HepG2 (cell line): ENCODE results near the gene DUS1L. TPM values are rescaled to one million over a fixed set of nuclear protein-coding genes. Genes with fewer than 3 reads are reported as not detected.

ENCODE experiments used
- EHMT2 ChIP-seq: fragments of 200-600 bp; sonication (generic); IDR thresholded peaks from 2 replicates; pipeline ENCODE4 v1.7.0; 2017; ENCODE audit warnings: antibody characterized with exemption, low read depth, low read length, borderline replicate concordance
- ETV6 ChIP-seq: sonication (generic); formaldehyde crosslinking; conservative IDR thresholded peaks from 2 replicates; pipeline ENCODE4 v1.4.0; 2020; ENCODE audit warnings: missing genetic modification reagents
- HMG20A ChIP-seq: IDR thresholded peaks from 2 replicates; pipeline ENCODE4 v1.6.1; 2016; ENCODE audit warnings: borderline replicate concordance
- HOXA7 ChIP-seq: sonication (generic); formaldehyde crosslinking; IDR thresholded peaks from 2 replicates; pipeline ENCODE4 v1.8.1; 2022; ENCODE audit warnings: mild to moderate bottlenecking, missing genetic modification reagents, moderate library complexity
- KDM3A ChIP-seq: IDR thresholded peaks from 2 replicates; pipeline ENCODE4 v1.6.1; 2018; ENCODE audit warnings: low read depth, missing compliant biosample characterization
- NFE2L1 ChIP-seq: sonication (generic); formaldehyde crosslinking; IDR thresholded peaks from 2 replicates; pipeline ENCODE4 v1.4.0; 2020; ENCODE audit warnings: missing genetic modification reagents, mild to moderate bottlenecking, borderline replicate concordance
- PHB2 ChIP-seq: fragments of 450-650 bp; IDR thresholded peaks from 2 replicates; pipeline ENCODE4 v1.6.1; 2018; ENCODE audit not compliant: partially characterized antibody
- RXRA ChIP-seq: sonication (generic); formaldehyde crosslinking; IDR thresholded peaks from 2 replicates; pipeline ENCODE4 v1.5.1; 2020; ENCODE audit warnings: missing genetic modification reagents
- SOX6 ChIP-seq, 2 experiments: fragments of 450-650 bp in 1 of 2; sonication (generic) in 1 of 2; formaldehyde crosslinking in 1 of 2; IDR thresholded peaks; 2 replicates each; pipeline versions ENCODE4 v1.4.0 to v1.6.1; 2017 to 2020; ENCODE audit warnings: antibody characterized with exemption in 1 of 2, mild to moderate bottlenecking in 1 of 2, missing genetic modification reagents in 1 of 2
- ZNF256 ChIP-seq: sonication (generic); formaldehyde crosslinking; conservative IDR thresholded peaks from 2 replicates; pipeline ENCODE4 v1.4.0; 2020; ENCODE audit warnings: missing genetic modification reagents
- ZNF317 ChIP-seq: sonication (generic); formaldehyde crosslinking; IDR thresholded peaks from 2 replicates; pipeline ENCODE4 v1.5.0; 2020; ENCODE audit warnings: mild to moderate bottlenecking, missing genetic modification reagents
- ZNF530 ChIP-seq: sonication (generic); formaldehyde crosslinking; IDR thresholded peaks from 2 replicates; pipeline ENCODE4 v1.5.0; 2020; ENCODE audit warnings: low read depth, mild to moderate bottlenecking, missing genetic modification reagents
- ZNF816 ChIP-seq: sonication (generic); formaldehyde crosslinking; IDR thresholded peaks from 2 replicates; pipeline ENCODE4 v1.8.0; 2022; ENCODE audit warnings: missing genetic modification reagents, mild to moderate bottlenecking, borderline replicate concordance
- polyA plus RNA-seq, 8 experiments: library from polyadenylated mRNA; depleted of rRNA in 3 of 8; stranded (reverse) in 7 of 8; unstranded in 1 of 8; fragments of >200 nt; fragmentation: Illumina TruSeq in 4 of 8; extraction: Trizol in 4 of 8; gene quantifications; 2 replicates each; pipeline versions ENCODE4 v1.2.1 to v1.2.3, GENCODE V29; 2011 to 2016; ENCODE audit warnings: low read depth in 4 of 8, missing spikeins in 1 of 8, mixed read lengths in 1 of 8; ENCODE audit not compliant: insufficient read depth in 1 of 8
- total RNA-seq, 5 experiments: library from RNA; depleted of rRNA; stranded (reverse); fragments of >200 nt; fragmentation: Illumina TruSeq; extraction: Trizol; gene quantifications; 2 replicates each; pipeline ENCODE4 v1.2.3, GENCODE V29; 2016; ENCODE audit warnings: low read depth in 1 of 5
- TF ChIP-seq, protein P1 (sequence below): sonication (generic); formaldehyde crosslinking; IDR thresholded peaks from 2 replicates; pipeline ENCODE4 v1.9.0; 2021; ENCODE audit warnings: mild to moderate bottlenecking, missing genetic modification reagents
- TF ChIP-seq, protein P2 (sequence below), 2 experiments: sonication (generic) in 1 of 2; formaldehyde crosslinking in 1 of 2; IDR thresholded peaks; 2 replicates each; pipeline versions ENCODE4 v1.5.1 to v1.6.1; 2011 to 2020; ENCODE audit warnings: borderline replicate concordance in 1 of 2, low read depth in 1 of 2, low read length in 1 of 2, mild to moderate bottlenecking in 1 of 2, missing genetic modification reagents in 1 of 2, moderate library complexity in 1 of 2

DUS1L gene
- total and polyA plus RNA-seq, 2 of the 13 experiments (the other 11 are each of a cell fraction or from before 2014, with no cell fraction given): 81.0 to 109 TPM

DNA sequence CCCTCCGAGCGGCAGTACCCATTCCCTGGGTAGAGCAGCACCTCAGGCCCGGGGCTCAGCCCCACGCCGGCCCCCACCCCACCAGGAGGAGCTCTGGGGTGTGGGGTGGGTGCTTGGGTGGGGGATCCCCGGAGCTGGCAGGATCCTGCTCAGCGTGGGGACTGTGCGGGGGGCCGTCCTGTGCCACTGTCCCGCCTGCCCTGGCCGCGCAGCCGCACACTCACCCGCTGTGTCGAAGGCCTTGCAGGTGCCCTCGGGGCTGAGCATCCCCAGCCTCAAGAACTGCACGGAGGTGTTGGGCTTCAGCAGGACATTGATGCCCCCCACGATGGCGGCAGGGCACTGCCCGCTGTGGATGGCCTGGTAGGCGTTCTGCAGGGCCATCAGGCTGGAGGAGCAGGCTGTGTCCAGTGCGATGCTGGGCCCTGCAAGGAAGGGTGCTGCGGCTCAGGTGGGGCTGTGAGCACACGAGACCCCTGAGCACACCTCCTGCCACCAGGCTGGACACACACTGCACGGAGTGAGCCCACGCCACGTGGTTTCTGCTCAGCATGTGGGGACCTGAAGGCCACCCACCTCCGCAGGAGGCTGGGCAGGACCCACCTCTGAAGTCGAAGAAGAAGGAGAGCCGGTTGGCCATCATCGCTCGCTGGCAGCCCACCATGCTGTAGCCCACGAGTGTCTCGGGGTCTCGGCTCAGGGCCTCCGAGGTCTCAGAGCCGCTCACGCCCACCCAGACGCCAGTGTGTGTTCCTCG is 27.6 kb upstream of the DUS1L start (continued):
- TF ChIP-seq, protein P1, sequence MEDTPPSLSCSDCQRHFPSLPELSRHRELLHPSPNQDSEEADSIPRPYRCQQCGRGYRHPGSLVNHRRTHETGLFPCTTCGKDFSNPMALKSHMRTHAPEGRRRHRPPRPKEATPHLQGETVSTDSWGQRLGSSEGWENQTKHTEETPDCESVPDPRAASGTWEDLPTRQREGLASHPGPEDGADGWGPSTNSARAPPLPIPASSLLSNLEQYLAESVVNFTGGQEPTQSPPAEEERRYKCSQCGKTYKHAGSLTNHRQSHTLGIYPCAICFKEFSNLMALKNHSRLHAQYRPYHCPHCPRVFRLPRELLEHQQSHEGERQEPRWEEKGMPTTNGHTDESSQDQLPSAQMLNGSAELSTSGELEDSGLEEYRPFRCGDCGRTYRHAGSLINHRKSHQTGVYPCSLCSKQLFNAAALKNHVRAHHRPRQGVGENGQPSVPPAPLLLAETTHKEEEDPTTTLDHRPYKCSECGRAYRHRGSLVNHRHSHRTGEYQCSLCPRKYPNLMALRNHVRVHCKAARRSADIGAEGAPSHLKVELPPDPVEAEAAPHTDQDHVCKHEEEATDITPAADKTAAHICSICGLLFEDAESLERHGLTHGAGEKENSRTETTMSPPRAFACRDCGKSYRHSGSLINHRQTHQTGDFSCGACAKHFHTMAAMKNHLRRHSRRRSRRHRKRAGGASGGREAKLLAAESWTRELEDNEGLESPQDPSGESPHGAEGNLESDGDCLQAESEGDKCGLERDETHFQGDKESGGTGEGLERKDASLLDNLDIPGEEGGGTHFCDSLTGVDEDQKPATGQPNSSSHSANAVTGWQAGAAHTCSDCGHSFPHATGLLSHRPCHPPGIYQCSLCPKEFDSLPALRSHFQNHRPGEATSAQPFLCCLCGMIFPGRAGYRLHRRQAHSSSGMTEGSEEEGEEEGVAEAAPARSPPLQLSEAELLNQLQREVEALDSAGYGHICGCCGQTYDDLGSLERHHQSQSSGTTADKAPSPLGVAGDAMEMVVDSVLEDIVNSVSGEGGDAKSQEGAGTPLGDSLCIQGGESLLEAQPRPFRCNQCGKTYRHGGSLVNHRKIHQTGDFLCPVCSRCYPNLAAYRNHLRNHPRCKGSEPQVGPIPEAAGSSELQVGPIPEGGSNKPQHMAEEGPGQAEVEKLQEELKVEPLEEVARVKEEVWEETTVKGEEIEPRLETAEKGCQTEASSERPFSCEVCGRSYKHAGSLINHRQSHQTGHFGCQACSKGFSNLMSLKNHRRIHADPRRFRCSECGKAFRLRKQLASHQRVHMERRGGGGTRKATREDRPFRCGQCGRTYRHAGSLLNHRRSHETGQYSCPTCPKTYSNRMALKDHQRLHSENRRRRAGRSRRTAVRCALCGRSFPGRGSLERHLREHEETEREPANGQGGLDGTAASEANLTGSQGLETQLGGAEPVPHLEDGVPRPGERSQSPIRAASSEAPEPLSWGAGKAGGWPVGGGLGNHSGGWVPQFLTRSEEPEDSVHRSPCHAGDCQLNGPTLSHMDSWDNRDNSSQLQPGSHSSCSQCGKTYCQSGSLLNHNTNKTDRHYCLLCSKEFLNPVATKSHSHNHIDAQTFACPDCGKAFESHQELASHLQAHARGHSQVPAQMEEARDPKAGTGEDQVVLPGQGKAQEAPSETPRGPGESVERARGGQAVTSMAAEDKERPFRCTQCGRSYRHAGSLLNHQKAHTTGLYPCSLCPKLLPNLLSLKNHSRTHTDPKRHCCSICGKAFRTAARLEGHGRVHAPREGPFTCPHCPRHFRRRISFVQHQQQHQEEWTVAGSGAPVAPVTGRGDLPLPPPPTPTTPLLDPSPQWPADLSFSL (CRISPR knock-in tag): no peak
- TF ChIP-seq ZNF530 (CRISPR knock-in tag): no peak
- TF ChIP-seq ZNF256: no peak
- no peak for TF ChIP-seq EHMT2
- TF ChIP-seq RXRA: peak; percentile 17; the same call in 1 of the 2 replicates
- no peak for TF ChIP-seq SOX6 (IDR thresholded peaks at IDR 0.05)
- TF ChIP-seq SOX6 (CRISPR knock-in tag; IDR thresholded peaks at IDR 0.05): no peak
- no peak for TF ChIP-seq HMG20A (CRISPR knock-in tag)
- no peak for TF ChIP-seq NFE2L1
- 0 out of 2 replicates have a peak, but pooled peaks have one; percentile 18 for TF ChIP-seq KDM3A (CRISPR knock-in tag)
- no peak for TF ChIP-seq ETV6 (CRISPR knock-in tag)
- no peak for TF ChIP-seq ZNF816 (CRISPR knock-in tag)
- TF ChIP-seq HOXA7 (CRISPR knock-in tag): no peak
- no peak for TF ChIP-seq ZNF317 (CRISPR knock-in tag)
- TF ChIP-seq, protein P2, sequence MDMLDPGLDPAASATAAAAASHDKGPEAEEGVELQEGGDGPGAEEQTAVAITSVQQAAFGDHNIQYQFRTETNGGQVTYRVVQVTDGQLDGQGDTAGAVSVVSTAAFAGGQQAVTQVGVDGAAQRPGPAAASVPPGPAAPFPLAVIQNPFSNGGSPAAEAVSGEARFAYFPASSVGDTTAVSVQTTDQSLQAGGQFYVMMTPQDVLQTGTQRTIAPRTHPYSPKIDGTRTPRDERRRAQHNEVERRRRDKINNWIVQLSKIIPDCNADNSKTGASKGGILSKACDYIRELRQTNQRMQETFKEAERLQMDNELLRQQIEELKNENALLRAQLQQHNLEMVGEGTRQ (IDR thresholded peaks at IDR 0.05; ENCODE audit: low read depth, low read length): no peak
- TF ChIP-seq, protein P2 (CRISPR knock-in tag; IDR thresholded peaks at IDR 0.05; ENCODE audit: borderline replicate concordance): no peak
- no peak for TF ChIP-seq PHB2
